ENCODE results near the gene GPC2. TPM values are rescaled to one million over a fixed set of nuclear protein-coding genes. Genes with fewer than 3 reads are reported as not detected.

The GPC2 gene
- total RNA-seq, 4 donors from 2014 or later = 7.3 to 27.4 (median 11.8) TPM

- WGBS, 2 donors = 70 to 74% methylated on average over 25 to 29 of the region's 30 CpGs
- intact Hi-C loops (cut with DNase I; ENCODE audit: low total_unique reads) = no loop called here
- H3K4me3 ChIP-seq (ENCODE audit: low read depth, poor library complexity, severe bottlenecking) = no peak overlapping the region
- TF ChIP-seq POLR2A (IDR thresholded peaks at IDR 0.05) = no peak
- no peak for TF ChIP-seq CTCF (IDR thresholded peaks at IDR 0.05)
- no peak for DNase-seq (ENCODE audit: low spot score in 2 of 2)
Measured at GRCh38 chr7:100154651-100155491, 22.3 kb downstream of the GPC2 start.

- WGBS, 2 donors = 57% methylated on average over 12 to 16 of the region's 16 CpGs
- H3K4me3 ChIP-seq (ENCODE audit: low read depth, poor library complexity, severe bottlenecking) = no peak overlapping the region
- intact Hi-C loops (cut with DNase I; ENCODE audit: low total_unique reads) = no loop called here
- TF ChIP-seq POLR2A (IDR thresholded peaks at IDR 0.05) (no peak), CTCF (IDR thresholded peaks at IDR 0.05) (no peak)
- no peak for DNase-seq (ENCODE audit: low spot score in 2 of 2)
Measured at GRCh38 chr7:100153708-100154535, 23.3 kb downstream of the GPC2 start.

GRCh38 chr7:100152937-100153666 lies 24.1 kb downstream of the GPC2 start:
- intact Hi-C loops (cut with DNase I; ENCODE audit: low total_unique reads) = no loop called here
- WGBS, 2 donors = 85 to 91% methylated on average over 18 of the region's 18 CpGs
- no peak for DNase-seq (ENCODE audit: low spot score in 2 of 2)
- H3K4me3 ChIP-seq (ENCODE audit: low read depth, poor library complexity, severe bottlenecking) = no peak overlapping the region
- TF ChIP-seq CTCF (IDR thresholded peaks at IDR 0.05) (no peak), POLR2A (IDR thresholded peaks at IDR 0.05) (no peak)

GRCh38 chr7:100152404-100152803 lies 24.8 kb downstream of the GPC2 start:
- H3K4me3 ChIP-seq (ENCODE audit: low read depth, poor library complexity, severe bottlenecking) = no peak overlapping the region
- TF ChIP-seq POLR2A (IDR thresholded peaks at IDR 0.05) (no peak), CTCF (IDR thresholded peaks at IDR 0.05) (no peak)
- no peak for DNase-seq (ENCODE audit: low spot score in 2 of 2)
- intact Hi-C loops (cut with DNase I; ENCODE audit: low total_unique reads) = no loop called here

GRCh38 chr7:100148559-100149328 lies 28.4 kb downstream of the GPC2 start, which contains the start of gene LAMTOR4:
Gene LAMTOR4 (plus strand): TSS chr7:100148918. CDS start chr7:100148973, 55 bp downstream.
- peak within 1 kb of the TSS; percentile 93 for H3K4me3 ChIP-seq (ENCODE audit: low read depth, poor library complexity, severe bottlenecking)
- TF ChIP-seq CTCF (IDR thresholded peaks at IDR 0.05) (no peak), POLR2A (IDR thresholded peaks at IDR 0.05) (peak in 1 of 2 donors; percentile 59)
- intact Hi-C loops (cut with DNase I; ENCODE audit: low total_unique reads) = no loop called here
- DNase-seq (ENCODE audit: low spot score in 2 of 2) = peak; percentile 99 to 100
- 1% methylated on average over 45 to 46 of the region's 46 CpGs for WGBS, 2 donors

Measured in lower leg skin (tissue), 4 donors.